ENCODE data around the gene ARMC9.
"Not testable (repeated sequence)": the region's sequence is repeated elsewhere in the genome, so short reads cannot be mapped to it uniquely, and the experiment has no call there.

- TF ChIP-seq CTCF (IDR thresholded peaks at IDR 0.05; ENCODE audit: poor library complexity); EZH2 (IDR thresholded peaks at IDR 0.05; ENCODE audit: borderline replicate concordance); EZH2phosphoT487 (IDR thresholded peaks at IDR 0.05; ENCODE audit: low read depth, severe bottlenecking, unreplicated experiment): not testable (repeated sequence)
Observed at GRCh38 chr2:231349374-231349735, 150.9 kb downstream of the ARMC9 start.
